T-cell (primary cell): ENCODE data around the gene CRYBB3. TPM values are rescaled to one million over a fixed set of nuclear protein-coding genes. Genes with fewer than 3 reads are reported as not detected.
"Not testable (repeated sequence)": the region's sequence is repeated elsewhere in the genome, so short reads cannot be mapped to it uniquely, and the experiment has no call there.

Source experiments
- ATAC-seq, 4 experiments: fragments of 200-7000 bp in 3 of 4; fragments of 150-1000 bp in 1 of 4; cut with Tn5 transposase; replicated peaks in 1 of 4; 1 replicate in 3 of 4; 2 replicates in 1 of 4; pipeline ENCODE4 v1.10.0; 2021; ENCODE audit warnings: moderate library complexity in 3 of 4, mild to moderate bottlenecking in 2 of 4, moderate number of reproducible peaks in 1 of 4
- CTCF ChIA-PET, 2 donors: fragments of 300-600 bp; sonication (Branson Sonifier 250); formaldehyde crosslinking; loops; one replicate each; lab custom pipeline; 2022; ENCODE audit warnings: antibody characterized with exemption in 2 of 2; lab: Charles Lee
- POLR2A ChIA-PET, 2 donors: fragments of 300-600 bp; sonication (Branson Sonifier 250); formaldehyde crosslinking; loops; one replicate each; lab custom pipeline; 2022; ENCODE audit warnings: antibody characterized with exemption in 2 of 2; lab: Charles Lee
- DNase-seq, 35 experiments: peaks; one replicate each; pipeline versions ENCODE4 v3.0.0 to v3.0.0-alpha.2; 2013 to 2023
- H3K27ac ChIP-seq: one replicate; pipeline ENCODE4 v1.5.1; 2013; ENCODE audit warnings: low read length
- H3K27me3 ChIP-seq, 2 experiments: replicated peaks in 1 of 2; 1 replicate in 1 of 2; 2 replicates in 1 of 2; pipeline versions ENCODE4 v1.6.1 to v1.7.0; 2013; ENCODE audit warnings: low read length in 1 of 2, mixed read lengths in 1 of 2; ENCODE audit not compliant: control insufficient read depth in 2 of 2, insufficient read depth in 2 of 2; ENCODE audit errors: extremely low read depth in 1 of 2
- H3K36me3 ChIP-seq, 2 donors: 1 replicate in 1 of 2; 2 replicates in 1 of 2; pipeline versions ENCODE4 v1.6.1 to v1.7.0; 2013; ENCODE audit warnings: low read length in 1 of 2; ENCODE audit not compliant: control insufficient read depth in 2 of 2, insufficient read depth in 1 of 2; ENCODE audit errors: extremely low read depth in 1 of 2
- H3K4me1 ChIP-seq, 2 experiments: 1 replicate in 1 of 2; 2 replicates in 1 of 2; pipeline versions ENCODE4 v1.6.1 to v1.7.0; 2013; ENCODE audit warnings: low read length in 2 of 2, mixed read lengths in 1 of 2; ENCODE audit not compliant: insufficient read depth in 2 of 2, control insufficient read depth in 1 of 2; ENCODE audit errors: extremely low read depth in 1 of 2
- H3K4me3 ChIP-seq, 2 donors: 1 replicate in 1 of 2; 2 replicates in 1 of 2; pipeline versions ENCODE4 v1.5.1 to v1.7.0; 2013; ENCODE audit warnings: mild to moderate bottlenecking in 2 of 2, low read length in 1 of 2, moderate library complexity in 1 of 2; ENCODE audit not compliant: control insufficient read depth in 1 of 2; ENCODE audit errors: extremely low read depth in 1 of 2
- H3K9me3 ChIP-seq: 2 replicates; pipeline ENCODE4 v1.7.0; 2013
- H3K27ac Mint-ChIP-seq, 2 donors: one replicate each; pipeline ENCODE4 v1.8.0; 2020 to 2021; ENCODE audit warnings: mild to moderate bottlenecking in 2 of 2, mixed read lengths in 2 of 2
- H3K27me3 Mint-ChIP-seq, 2 donors: one replicate each; pipeline ENCODE4 v1.8.0; 2021 to 2022; ENCODE audit warnings: mixed read lengths in 2 of 2
- H3K36me3 Mint-ChIP-seq: one replicate; pipeline ENCODE4 v1.8.0; 2021; ENCODE audit warnings: mixed read lengths
- H3K4me1 Mint-ChIP-seq, 3 donors: one replicate each; pipeline ENCODE4 v1.8.0; 2020 to 2022; ENCODE audit warnings: mixed read lengths in 3 of 3, mild to moderate bottlenecking in 1 of 3
- H3K4me3 Mint-ChIP-seq, 3 donors: one replicate each; pipeline ENCODE4 v1.8.0; 2020 to 2022; ENCODE audit warnings: mild to moderate bottlenecking in 3 of 3, mixed read lengths in 3 of 3, moderate library complexity in 3 of 3
- H3K9me3 Mint-ChIP-seq, 3 donors: one replicate each; pipeline ENCODE4 v1.8.0; 2020 to 2022; ENCODE audit warnings: mixed read lengths in 3 of 3
- WGBS: methylation state at CpG from one replicate; pipeline ENCODE4 v1.1.5; 2013; ENCODE audit warnings: missing lambda C conversion rate; ENCODE audit not compliant: insufficient coverage; 5-methylcytosine and 5-hydroxymethylcytosine counted together
- total RNA-seq, 35 experiments: library from RNA in 6 of 35; stranded (reverse) in 6 of 35; fragments of 120-200 nt in 1 of 35; gene quantifications; one replicate each; pipeline versions ENCODE4 v1.2.1 to v1.2.4 and lab custom pipeline; 2013 to 2026

Gene CRYBB3
- total RNA-seq, 5 donors from 2014 or later (not counting 1 experiment from before 2014, with no cell fraction given): 0.89 TPM; not detected in 4

GRCh38 chr22:25174888-25175411 is 24.7 kb upstream of the CRYBB3 start:
- ChIA-PET POLR2A (no interaction called here), CTCF (no interaction called here)
- Histone ChIP-seq H3K27ac (no peak overlapping the region), H3K4me3 (no peak overlapping the region), H3K36me3 (peaks cover 4 to 27% of the 10 kb centered on the region in 2 donors), H3K9me3 (no peaks in the 10 kb centered on the region), H3K4me1 (no peaks in the 10 kb centered on the region), H3K27me3 (no peaks in the 10 kb centered on the region)
- no peak for DNase-seq
- Mint-ChIP-seq H3K27me3 (no peaks in the 10 kb centered on the region), H3K4me1 (no peaks in the 10 kb centered on the region), H3K27ac (no peak overlapping the region), H3K9me3 (peaks cover 4 to 7% (median 7%) of the 10 kb centered on the region in 3 donors), H3K36me3 (peaks cover 28% of the 10 kb centered on the region), H3K4me3 (no peak overlapping the region)
- no peak for ATAC-seq
- 71% methylated on average over 3 of the region's 6 CpGs for WGBS

- POLR2A ChIA-PET: no interaction called here
- no peaks in the 10 kb centered on the region for H3K4me1 Mint-ChIP-seq
Measured at GRCh38 chr22:25176175-25176574, 23.5 kb upstream of the CRYBB3 start.

GRCh38 chr22:25176799-25177198 is 22.9 kb upstream of the CRYBB3 start:
- peaks cover 6 to 27% of the 10 kb centered on the region in 2 donors for H3K36me3 ChIP-seq
- H3K9me3 ChIP-seq: no peaks in the 10 kb centered on the region
- Mint-ChIP-seq H3K27ac (no peak overlapping the region), H3K36me3 (peaks cover 23% of the 10 kb centered on the region), H3K27me3 (no peaks in the 10 kb centered on the region), H3K9me3 (peaks cover 4 to 8% (median 7%) of the 10 kb centered on the region in 3 donors), H3K4me1 (no peaks in the 10 kb centered on the region), H3K4me3 (no peak overlapping the region)
- ChIA-PET CTCF (no interaction called here), POLR2A (no interaction called here)
- ATAC-seq (no peak), DNase-seq (no peak)
- no peaks in the 10 kb centered on the region for H3K27me3 ChIP-seq
- no peak overlapping the region for H3K27ac ChIP-seq
- no CpG with 5 or more reads among the region's 3 CpGs for WGBS
- H3K4me3 ChIP-seq: no peak overlapping the region
- no peaks in the 10 kb centered on the region for H3K4me1 ChIP-seq

More at GRCh38 chr22:25176175-25176574, 23.5 kb upstream of the CRYBB3 start:
- no peak overlapping the region for H3K4me3 ChIP-seq
- H3K9me3 ChIP-seq: no peaks in the 10 kb centered on the region
- Mint-ChIP-seq H3K9me3 (peaks cover 4 to 8% (median 7%) of the 10 kb centered on the region in 3 donors), H3K4me3 (no peak overlapping the region), H3K36me3 (peaks cover 23% of the 10 kb centered on the region), H3K27me3 (no peaks in the 10 kb centered on the region), H3K27ac (no peak overlapping the region)
- H3K4me1 ChIP-seq: no peaks in the 10 kb centered on the region
- CTCF ChIA-PET: no interaction called here
- no peaks in the 10 kb centered on the region for H3K27me3 ChIP-seq
- peaks cover 6 to 27% of the 10 kb centered on the region in 2 donors for H3K36me3 ChIP-seq
- no peak overlapping the region for H3K27ac ChIP-seq
- no peak for DNase-seq
- no peak for ATAC-seq
- 100% methylated on average over 1 of the region's 6 CpGs for WGBS

GRCh38 chr22:25177226-25177625 is 22.4 kb upstream of the CRYBB3 start:
- no peak overlapping the region for H3K4me3 Mint-ChIP-seq
- Histone ChIP-seq H3K36me3 (peaks cover 6 to 27% of the 10 kb centered on the region in 2 donors), H3K4me3 (no peak overlapping the region), H3K4me1 (no peaks in the 10 kb centered on the region), H3K27ac (no peak overlapping the region), H3K27me3 (no peaks in the 10 kb centered on the region), H3K9me3 (no peaks in the 10 kb centered on the region)
- WGBS: 97% methylated on average over 11 of the region's 13 CpGs
- DNase-seq: no peak
- ChIA-PET CTCF (no interaction called here), POLR2A (no interaction called here)
- ATAC-seq: no peak
- H3K27me3 Mint-ChIP-seq: no peaks in the 10 kb centered on the region
- no peak overlapping the region for H3K27ac Mint-ChIP-seq
- no peaks in the 10 kb centered on the region for H3K4me1 Mint-ChIP-seq
- peaks cover 23% of the 10 kb centered on the region for H3K36me3 Mint-ChIP-seq
- peaks cover 4 to 8% (median 7%) of the 10 kb centered on the region in 3 donors for H3K9me3 Mint-ChIP-seq

- H3K9me3 Mint-ChIP-seq: peaks cover 4 to 8% (median 7%) of the 10 kb centered on the region in 3 donors
- no peak overlapping the region for H3K27ac ChIP-seq
- no peaks in the 10 kb centered on the region for H3K27me3 Mint-ChIP-seq
- H3K27me3 ChIP-seq: no peaks in the 10 kb centered on the region
- H3K36me3 ChIP-seq: peaks cover 6 to 27% of the 10 kb centered on the region in 2 donors
- H3K4me1 Mint-ChIP-seq: no peaks in the 10 kb centered on the region
- DNase-seq: no peak
- H3K36me3 Mint-ChIP-seq: peaks cover 25% of the 10 kb centered on the region
- 100% methylated on average over 2 of the region's 9 CpGs for WGBS
- no peaks in the 10 kb centered on the region for H3K4me1 ChIP-seq
- ChIA-PET CTCF (interaction anchor here in 1 of 2 donors (0.6 kb wide), 1 partner anchor 1455 kb away, joined by 4 read pairs; no protein-coding TSS in a partner anchor), POLR2A (no interaction called here)
- H3K9me3 ChIP-seq: no peaks in the 10 kb centered on the region
- H3K4me3 ChIP-seq: no peak overlapping the region
- H3K27ac Mint-ChIP-seq: no peak overlapping the region
- H3K4me3 Mint-ChIP-seq: no peak overlapping the region
- peak in 1 of 4 experiments; percentile 6 for ATAC-seq
Measured at GRCh38 chr22:25177895-25178294, 21.8 kb upstream of the CRYBB3 start.

- H3K4me1 ChIP-seq, H3K4me1 Mint-ChIP-seq, H3K27me3 Mint-ChIP-seq, H3K27me3 ChIP-seq, H3K9me3 ChIP-seq, H3K9me3 Mint-ChIP-seq, POLR2A ChIA-PET, H3K27ac ChIP-seq: not testable (repeated sequence)
- peak overlapping the region in 1 of 2 donors; percentile 69 for H3K27ac Mint-ChIP-seq
- H3K4me3 Mint-ChIP-seq: peak overlapping the region; percentile 29 to 70 (median 62)
- WGBS: 61% methylated on average over 5 of the region's 6 CpGs
- CTCF ChIA-PET: interaction anchor here in 1 of 2 donors (0.6 kb wide), 1 partner anchor 1454 kb away, joined by 4 read pairs; no protein-coding TSS in a partner anchor
- DNase-seq: peak in 5 of 35 experiments; percentile 2 to 28 (median 7)
- H3K4me3 ChIP-seq: peak overlapping the region in 1 of 2 donors; percentile 41
- ATAC-seq: peak; percentile 42 to 68 (median 58)
- H3K36me3 Mint-ChIP-seq: peaks cover 25% of the 10 kb centered on the region
- H3K36me3 ChIP-seq: peaks cover 6 to 27% of the 10 kb centered on the region in 2 donors
Measured at GRCh38 chr22:25178348-25178747, 21.3 kb upstream of the CRYBB3 start.
